ENCODE results near the gene UBE3B. TPM values are rescaled to one million over a fixed set of nuclear protein-coding genes. Genes with fewer than 3 reads are reported as not detected.
"Not testable (repeated sequence)": the region's sequence is repeated elsewhere in the genome, so short reads cannot be mapped to it uniquely, and the experiment has no call there.

UBE3B gene
- total RNA-seq, 2 donors from 2014 or later, result 32.0 to 39.8 TPM

DNA sequence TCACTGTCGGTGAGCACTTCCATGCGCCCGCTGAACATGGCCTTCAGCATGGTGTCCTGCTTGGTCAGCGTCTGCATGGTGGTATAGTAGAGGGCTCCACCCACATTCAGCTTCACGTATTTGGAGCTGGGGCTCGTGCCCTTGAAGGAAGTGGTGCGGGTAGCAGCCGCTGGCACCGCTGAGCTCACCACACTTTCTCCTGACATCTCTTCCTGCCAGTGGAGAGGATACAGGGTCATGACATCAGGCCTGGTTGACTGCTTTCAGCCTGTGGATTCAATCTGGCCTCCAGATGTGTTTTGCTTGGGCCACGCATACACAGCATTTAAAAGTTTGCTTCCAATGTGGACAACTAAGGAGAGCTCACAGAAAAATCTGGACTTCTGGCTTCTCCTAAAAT lies 7.9 kb upstream of the UBE3B start:
- Mint-ChIP-seq H3K4me3 (no peak overlapping the region), H3K9me3 (no peaks in the 10 kb centered on the region), H3K27ac (no peak overlapping the region), H3K27me3 (ENCODE audit: insufficient read depth) (no peaks in the 10 kb centered on the region), H3K36me3 (ENCODE audit: low read depth) (peaks cover 52% of the 10 kb centered on the region), H3K4me1 (peaks cover 15% of the 10 kb centered on the region)
- TF ChIP-seq, protein P1, sequence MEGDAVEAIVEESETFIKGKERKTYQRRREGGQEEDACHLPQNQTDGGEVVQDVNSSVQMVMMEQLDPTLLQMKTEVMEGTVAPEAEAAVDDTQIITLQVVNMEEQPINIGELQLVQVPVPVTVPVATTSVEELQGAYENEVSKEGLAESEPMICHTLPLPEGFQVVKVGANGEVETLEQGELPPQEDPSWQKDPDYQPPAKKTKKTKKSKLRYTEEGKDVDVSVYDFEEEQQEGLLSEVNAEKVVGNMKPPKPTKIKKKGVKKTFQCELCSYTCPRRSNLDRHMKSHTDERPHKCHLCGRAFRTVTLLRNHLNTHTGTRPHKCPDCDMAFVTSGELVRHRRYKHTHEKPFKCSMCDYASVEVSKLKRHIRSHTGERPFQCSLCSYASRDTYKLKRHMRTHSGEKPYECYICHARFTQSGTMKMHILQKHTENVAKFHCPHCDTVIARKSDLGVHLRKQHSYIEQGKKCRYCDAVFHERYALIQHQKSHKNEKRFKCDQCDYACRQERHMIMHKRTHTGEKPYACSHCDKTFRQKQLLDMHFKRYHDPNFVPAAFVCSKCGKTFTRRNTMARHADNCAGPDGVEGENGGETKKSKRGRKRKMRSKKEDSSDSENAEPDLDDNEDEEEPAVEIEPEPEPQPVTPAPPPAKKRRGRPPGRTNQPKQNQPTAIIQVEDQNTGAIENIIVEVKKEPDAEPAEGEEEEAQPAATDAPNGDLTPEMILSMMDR (conservative IDR thresholded peaks at IDR 0.05), result no peak
- 96 to 97% methylated on average over 10 of the region's 10 CpGs for WGBS, 2 experiments (ENCODE audit: insufficient coverage in 1 of 2, insufficient read length in 1 of 2)
- peaks cover 79% of the 10 kb centered on the region for H3K36me3 ChIP-seq (ENCODE audit: control insufficient read depth, insufficient read depth, low read length)
- DNase-seq, result no peak
- H3K9me3 ChIP-seq (ENCODE audit: control insufficient read depth, low read length), result no peaks in the 10 kb centered on the region
- no peak overlapping the region for H3K9ac ChIP-seq (ENCODE audit: extremely low read depth, low read length, poor library complexity, severe bottlenecking)
- no peaks in the 10 kb centered on the region for H3K27me3 ChIP-seq (ENCODE audit: control insufficient read depth, insufficient read depth, low read length, poor library complexity, severe bottlenecking)
- H3K4me3 ChIP-seq (ENCODE audit: low read length), result no peak overlapping the region
- H3K4me1 ChIP-seq (ENCODE audit: control insufficient read depth, insufficient read depth, low read length), result peaks cover 13% of the 10 kb centered on the region
- no peak overlapping the region for H3K27ac ChIP-seq (ENCODE audit: low read depth, low read length)

DNA sequence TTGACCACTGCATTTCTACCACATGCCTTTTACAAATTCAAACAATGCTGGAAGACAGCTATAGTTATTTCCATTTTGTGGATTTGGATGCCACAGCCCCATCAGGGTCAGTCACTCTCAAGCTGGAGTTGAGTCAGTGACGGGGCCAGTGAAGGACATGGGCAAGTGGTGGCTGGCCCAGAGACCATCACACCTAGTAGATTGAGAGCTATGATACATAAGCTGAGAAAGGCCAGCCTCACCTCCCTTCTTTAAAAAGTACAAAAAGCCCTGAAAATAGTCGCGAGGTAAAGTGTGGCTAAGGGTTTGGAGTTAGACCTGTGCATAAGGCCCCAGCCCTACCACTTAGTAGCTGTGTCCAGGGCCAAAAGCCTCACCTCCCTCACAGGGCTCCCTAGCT lies 4.4 kb upstream of the UBE3B start:
- Mint-ChIP-seq H3K4me1 (peaks cover 18% of the 10 kb centered on the region), H3K27ac (peak overlapping the region; percentile 32), H3K4me3 (no peak overlapping the region), H3K9me3 (no peaks in the 10 kb centered on the region), H3K27me3 (ENCODE audit: insufficient read depth) (no peaks in the 10 kb centered on the region), H3K36me3 (ENCODE audit: low read depth) (peaks cover 28% of the 10 kb centered on the region)
- H3K27me3 ChIP-seq (ENCODE audit: control insufficient read depth, insufficient read depth, low read length, poor library complexity, severe bottlenecking), result no peaks in the 10 kb centered on the region
- peaks cover 48% of the 10 kb centered on the region for H3K36me3 ChIP-seq (ENCODE audit: control insufficient read depth, insufficient read depth, low read length)
- peaks cover 18% of the 10 kb centered on the region for H3K4me1 ChIP-seq (ENCODE audit: control insufficient read depth, insufficient read depth, low read length)
- no peak overlapping the region for H3K27ac ChIP-seq (ENCODE audit: low read depth, low read length)
- DNase-seq, result no peak
- H3K9ac ChIP-seq (ENCODE audit: extremely low read depth, low read length, poor library complexity, severe bottlenecking), result no peak overlapping the region
- H3K4me3 ChIP-seq (ENCODE audit: low read length), result no peak overlapping the region
- TF ChIP-seq, protein P1 (conservative IDR thresholded peaks at IDR 0.05), result no peak
- 97 to 100% methylated on average over 1 to 3 of the region's 3 CpGs for WGBS, 2 experiments (ENCODE audit: insufficient coverage in 1 of 2, insufficient read length in 1 of 2)
- no peaks in the 10 kb centered on the region for H3K9me3 ChIP-seq (ENCODE audit: control insufficient read depth, low read length)

DNA sequence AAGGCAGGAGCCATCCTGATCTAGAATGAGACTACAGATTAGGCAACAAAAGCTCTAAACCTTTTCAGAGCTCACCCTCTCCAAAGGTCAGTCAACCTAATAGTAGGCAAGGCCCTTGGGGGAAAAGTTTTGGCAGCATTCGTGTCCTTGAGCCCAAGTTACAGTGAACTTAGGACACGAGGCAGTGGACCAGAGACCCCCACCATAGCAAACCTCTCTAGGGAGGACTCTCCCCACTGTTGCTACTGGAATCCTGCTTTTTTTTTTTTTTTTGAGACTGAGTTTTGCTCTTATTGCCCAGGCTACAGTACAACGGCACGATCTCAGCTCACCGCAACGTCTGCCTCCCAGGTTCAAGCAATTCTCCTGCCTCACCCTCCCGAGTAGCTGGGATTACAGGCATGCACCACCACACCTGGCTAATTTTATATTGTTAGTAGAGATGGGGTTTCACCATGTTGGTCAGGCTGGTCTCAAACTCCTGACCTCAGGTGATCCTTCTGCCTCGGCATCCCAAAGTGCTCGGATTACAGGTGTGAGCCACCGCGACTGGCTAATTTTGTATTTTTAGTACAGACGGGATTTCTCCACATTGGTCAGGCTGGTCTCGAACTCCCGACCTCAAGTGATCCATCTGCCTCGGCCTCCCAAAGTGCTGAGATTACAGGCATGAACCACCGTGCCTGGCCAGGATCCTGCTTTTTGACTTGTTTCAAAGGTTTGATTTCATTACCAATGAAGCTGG lies 3.7 kb upstream of the UBE3B start:
- H3K9me3 ChIP-seq (ENCODE audit: control insufficient read depth, low read length); H3K4me3 ChIP-seq (ENCODE audit: low read length); H3K27ac Mint-ChIP-seq; DNase-seq; H3K27me3 Mint-ChIP-seq (ENCODE audit: insufficient read depth); H3K9me3 Mint-ChIP-seq; H3K27ac ChIP-seq (ENCODE audit: low read depth, low read length); H3K27me3 ChIP-seq (ENCODE audit: control insufficient read depth, insufficient read depth, low read length, poor library complexity, severe bottlenecking); H3K9ac ChIP-seq (ENCODE audit: extremely low read depth, low read length, poor library complexity, severe bottlenecking); H3K4me3 Mint-ChIP-seq: not testable (repeated sequence)
- Mint-ChIP-seq H3K4me1 (peaks cover 15% of the 10 kb centered on the region), H3K36me3 (ENCODE audit: low read depth) (peaks cover 21% of the 10 kb centered on the region)
- Histone ChIP-seq H3K36me3 (ENCODE audit: control insufficient read depth, insufficient read depth, low read length) (peaks cover 44% of the 10 kb centered on the region), H3K4me1 (ENCODE audit: control insufficient read depth, insufficient read depth, low read length) (peaks cover 16% of the 10 kb centered on the region)
- 93 to 94% methylated on average over 9 to 16 of the region's 16 CpGs for WGBS, 2 experiments (ENCODE audit: insufficient coverage in 1 of 2, insufficient read length in 1 of 2)
